SH-SY5Y (cell line): ENCODE results near the gene DVL1.

Experiments used
- GATA2 ChIP-seq: IDR thresholded peaks from 2 replicates; pipeline ENCODE4 v1.6.1; 2011; ENCODE audit warnings: mild to moderate bottlenecking, low read depth, low read length
- GATA3 ChIP-seq: IDR thresholded peaks from 2 replicates; pipeline ENCODE4 v1.6.1; 2011; ENCODE audit warnings: low read depth, mild to moderate bottlenecking, low read length, moderate library complexity

- TF ChIP-seq GATA2, result no peak
- TF ChIP-seq GATA3, result no peak
Measured at GRCh38 chr1:1345384-1345783, 3.8 kb downstream of the DVL1 start.
